ENCODE measurements around the gene BTBD9.
A peak's percentile ranks its signal among the peaks of the same experiment; 100 is the strongest.

Gene BTBD9

DNA sequence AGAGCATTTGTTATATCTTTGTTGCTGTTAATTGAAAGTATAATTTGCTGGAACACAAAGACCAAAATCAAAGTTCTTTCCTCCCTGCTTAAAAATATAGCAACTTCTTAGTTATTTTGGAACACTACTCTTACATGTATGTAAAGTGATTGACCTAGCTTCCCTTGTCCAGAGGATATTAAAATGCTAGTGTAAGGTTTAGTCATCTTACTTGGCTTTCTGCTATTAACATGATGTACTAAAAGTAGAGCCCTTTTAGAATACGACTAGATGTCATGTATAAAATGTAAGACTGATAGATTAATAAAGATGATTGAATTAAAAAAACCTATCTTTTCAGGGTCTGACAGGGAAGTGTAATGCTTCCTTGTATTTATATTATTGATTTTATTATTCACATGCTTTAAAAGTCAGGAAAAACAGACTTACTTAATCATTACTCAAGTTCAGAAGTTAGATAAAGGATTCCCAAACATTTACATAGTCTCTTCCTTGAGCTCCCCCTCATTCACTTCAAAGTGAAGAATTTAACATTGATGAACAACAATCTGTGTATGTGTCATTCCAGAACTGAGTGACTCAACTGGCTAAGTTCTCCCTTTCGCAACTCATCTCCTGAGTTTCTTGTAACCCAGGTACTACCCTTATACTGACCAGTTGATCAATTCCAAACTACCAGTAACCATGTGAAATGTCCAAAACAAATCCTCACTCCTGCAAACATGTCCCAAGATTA, 50.9 kb downstream of the BTBD9 start:
- peak; percentile 51 for DNase-seq (ENCODE audit: low read depth)
- TF ChIP-seq, protein P1, sequence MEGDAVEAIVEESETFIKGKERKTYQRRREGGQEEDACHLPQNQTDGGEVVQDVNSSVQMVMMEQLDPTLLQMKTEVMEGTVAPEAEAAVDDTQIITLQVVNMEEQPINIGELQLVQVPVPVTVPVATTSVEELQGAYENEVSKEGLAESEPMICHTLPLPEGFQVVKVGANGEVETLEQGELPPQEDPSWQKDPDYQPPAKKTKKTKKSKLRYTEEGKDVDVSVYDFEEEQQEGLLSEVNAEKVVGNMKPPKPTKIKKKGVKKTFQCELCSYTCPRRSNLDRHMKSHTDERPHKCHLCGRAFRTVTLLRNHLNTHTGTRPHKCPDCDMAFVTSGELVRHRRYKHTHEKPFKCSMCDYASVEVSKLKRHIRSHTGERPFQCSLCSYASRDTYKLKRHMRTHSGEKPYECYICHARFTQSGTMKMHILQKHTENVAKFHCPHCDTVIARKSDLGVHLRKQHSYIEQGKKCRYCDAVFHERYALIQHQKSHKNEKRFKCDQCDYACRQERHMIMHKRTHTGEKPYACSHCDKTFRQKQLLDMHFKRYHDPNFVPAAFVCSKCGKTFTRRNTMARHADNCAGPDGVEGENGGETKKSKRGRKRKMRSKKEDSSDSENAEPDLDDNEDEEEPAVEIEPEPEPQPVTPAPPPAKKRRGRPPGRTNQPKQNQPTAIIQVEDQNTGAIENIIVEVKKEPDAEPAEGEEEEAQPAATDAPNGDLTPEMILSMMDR (IDR thresholded peaks at IDR 0.05; ENCODE audit: low read length, missing control alignments), result no peak
- no peak overlapping the region for H3K4me3 ChIP-seq (replicated peaks; ENCODE audit: low read depth, low read length)

GRCh38 chr6:38587766-38588362, 51.9 kb downstream of the BTBD9 start:
- DNase-seq (ENCODE audit: low read depth), result no peak
- no peak overlapping the region for H3K4me3 ChIP-seq (replicated peaks; ENCODE audit: low read depth, low read length)

GRCh38 chr6:38586992-38587391, 52.7 kb downstream of the BTBD9 start:
- H3K4me3 ChIP-seq (replicated peaks; ENCODE audit: low read depth, low read length), result no peak overlapping the region
- DNase-seq (ENCODE audit: low read depth), result no peak
- TF ChIP-seq, protein P1 (IDR thresholded peaks at IDR 0.05; ENCODE audit: low read length, missing control alignments), result no peak

More at GRCh38 chr6:38587766-38588362, 51.9 kb downstream of the BTBD9 start:
- TF ChIP-seq, protein P1 (IDR thresholded peaks at IDR 0.05; ENCODE audit: low read length, missing control alignments), result no peak

- no peak overlapping the region for H3K4me3 ChIP-seq (replicated peaks; ENCODE audit: low read depth, low read length)
- TF ChIP-seq, protein P1 (IDR thresholded peaks at IDR 0.05; ENCODE audit: low read length, missing control alignments), result no peak
- no peak for DNase-seq (ENCODE audit: low read depth)
Observed at GRCh38 chr6:38584731-38585130, 55.0 kb downstream of the BTBD9 start.

GRCh38 chr6:38583523-38583922, 56.2 kb downstream of the BTBD9 start:
- TF ChIP-seq, protein P1 (IDR thresholded peaks at IDR 0.05; ENCODE audit: low read length, missing control alignments), result no peak
- no peak overlapping the region for H3K4me3 ChIP-seq (replicated peaks; ENCODE audit: low read depth, low read length)
- no peak for DNase-seq (ENCODE audit: low read depth)

DNA sequence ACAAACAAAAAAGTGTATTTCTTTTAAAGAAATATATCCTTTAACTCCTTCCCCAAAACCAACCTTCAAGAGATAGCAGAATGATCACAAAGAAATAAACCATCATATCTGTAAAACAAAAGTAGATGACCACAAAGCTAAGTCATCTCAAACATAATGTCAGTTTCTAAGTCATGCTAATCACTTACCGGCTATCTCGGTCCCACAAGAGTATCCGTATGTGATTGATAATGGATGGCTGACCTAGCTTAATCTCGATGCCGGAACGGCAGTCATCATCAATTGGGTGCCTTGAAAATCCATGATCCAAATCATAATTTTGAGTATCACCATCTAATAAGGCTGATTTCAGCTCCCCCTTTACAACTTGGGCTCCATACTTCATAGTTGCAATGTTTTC, 59.7 kb downstream of the BTBD9 start:
- DNase-seq (ENCODE audit: low read depth), result no peak
- TF ChIP-seq, protein P1 (IDR thresholded peaks at IDR 0.05; ENCODE audit: low read length, missing control alignments), result no peak
- no peak overlapping the region for H3K4me3 ChIP-seq (replicated peaks; ENCODE audit: low read depth, low read length)

Data from fibroblast of pulmonary artery (primary cell).